Liver (tissue), 3 donors: ENCODE results near the gene KDM6A.
"Not testable (repeated sequence)": the region's sequence is repeated elsewhere in the genome, so short reads cannot be mapped to it uniquely, and the experiment has no call there.

Source experiments
- EGR1 ChIP-seq, 2 donors: IDR thresholded peaks; 2 replicates each; pipeline ENCODE4 v1.6.1; 2016 to 2018; ENCODE audit warnings: antibody characterized with exemption in 2 of 2, low read depth in 2 of 2
- FOXA1 ChIP-seq: IDR thresholded peaks from 2 replicates; pipeline ENCODE4 v1.6.1; 2016; ENCODE audit warnings: antibody characterized with exemption
- HNF4G ChIP-seq: IDR thresholded peaks from 2 replicates; pipeline ENCODE4 v1.6.1; 2016; ENCODE audit warnings: antibody characterized with exemption
- JUND ChIP-seq, 2 donors: IDR thresholded peaks; 2 replicates each; pipeline ENCODE4 v1.6.1; 2016; ENCODE audit warnings: antibody characterized with exemption in 2 of 2
- MAX ChIP-seq: IDR thresholded peaks from 2 replicates; pipeline ENCODE4 v1.6.1; 2016; ENCODE audit warnings: antibody characterized with exemption
- RAD21 ChIP-seq, 2 donors: IDR thresholded peaks; 2 replicates each; pipeline ENCODE4 v1.6.1; 2016; ENCODE audit warnings: antibody characterized with exemption in 2 of 2, mild to moderate bottlenecking in 2 of 2
- REST ChIP-seq: IDR thresholded peaks from 2 replicates; pipeline ENCODE4 v1.6.1; 2016; ENCODE audit warnings: antibody characterized with exemption, mild to moderate bottlenecking
- SP1 ChIP-seq: IDR thresholded peaks from 2 replicates; pipeline ENCODE4 v1.6.1; 2018; ENCODE audit warnings: antibody characterized with exemption, mild to moderate bottlenecking
- TAF1 ChIP-seq: conservative IDR thresholded peaks from 2 replicates; pipeline ENCODE4 v1.6.1; 2016; ENCODE audit warnings: antibody characterized with exemption, mild to moderate bottlenecking
- TF ChIP-seq, protein P1 (sequence below): fragments of 150-350 bp; IDR thresholded peaks from 2 replicates; pipeline ENCODE4 v1.5.1; 2017; ENCODE audit warnings: improper control_type of control experiment, low read depth, low read length; ENCODE audit not compliant: missing input control
- donor health status: healthy.
- donor health status: healthy.

DNA sequence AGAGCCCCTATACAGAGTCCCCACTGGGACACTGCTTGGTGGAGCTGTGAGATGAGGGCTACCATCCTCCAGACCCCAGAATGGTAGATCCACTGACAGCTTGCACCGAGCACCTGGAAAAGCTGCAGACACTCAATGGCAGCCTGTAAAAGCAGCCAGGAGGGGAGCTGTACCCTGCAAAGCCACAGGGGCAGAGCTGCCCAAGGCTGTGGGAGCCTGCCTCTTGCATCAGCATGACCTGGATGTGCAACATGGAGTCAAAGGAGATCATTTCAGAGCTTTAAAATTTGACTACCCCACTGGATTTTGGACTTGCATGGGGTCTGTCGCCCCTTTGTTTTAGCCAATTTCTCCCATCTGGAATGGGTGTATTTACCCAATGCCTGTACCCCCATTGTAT, 49.8 kb upstream of the KDM6A start:
- TF ChIP-seq, protein P1, sequence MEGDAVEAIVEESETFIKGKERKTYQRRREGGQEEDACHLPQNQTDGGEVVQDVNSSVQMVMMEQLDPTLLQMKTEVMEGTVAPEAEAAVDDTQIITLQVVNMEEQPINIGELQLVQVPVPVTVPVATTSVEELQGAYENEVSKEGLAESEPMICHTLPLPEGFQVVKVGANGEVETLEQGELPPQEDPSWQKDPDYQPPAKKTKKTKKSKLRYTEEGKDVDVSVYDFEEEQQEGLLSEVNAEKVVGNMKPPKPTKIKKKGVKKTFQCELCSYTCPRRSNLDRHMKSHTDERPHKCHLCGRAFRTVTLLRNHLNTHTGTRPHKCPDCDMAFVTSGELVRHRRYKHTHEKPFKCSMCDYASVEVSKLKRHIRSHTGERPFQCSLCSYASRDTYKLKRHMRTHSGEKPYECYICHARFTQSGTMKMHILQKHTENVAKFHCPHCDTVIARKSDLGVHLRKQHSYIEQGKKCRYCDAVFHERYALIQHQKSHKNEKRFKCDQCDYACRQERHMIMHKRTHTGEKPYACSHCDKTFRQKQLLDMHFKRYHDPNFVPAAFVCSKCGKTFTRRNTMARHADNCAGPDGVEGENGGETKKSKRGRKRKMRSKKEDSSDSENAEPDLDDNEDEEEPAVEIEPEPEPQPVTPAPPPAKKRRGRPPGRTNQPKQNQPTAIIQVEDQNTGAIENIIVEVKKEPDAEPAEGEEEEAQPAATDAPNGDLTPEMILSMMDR: not testable (repeated sequence)
- not testable (repeated sequence) for TF ChIP-seq HNF4G; MAX; TAF1; EGR1 (IDR thresholded peaks at IDR 0.05; ENCODE audit: low read depth in 2 of 2); SP1; FOXA1; RAD21 (IDR thresholded peaks at IDR 0.05); JUND (IDR thresholded peaks at IDR 0.05); REST
